ENCODE data around the gene ZNF91. TPM values are rescaled to one million over a fixed set of nuclear protein-coding genes. Genes with fewer than 3 reads are reported as not detected.
A peak's percentile ranks its signal among the peaks of the same experiment; 100 is the strongest.

The ZNF91 gene
- total RNA-seq, 1 donor from 2014 or later, result 149 TPM

DNA sequence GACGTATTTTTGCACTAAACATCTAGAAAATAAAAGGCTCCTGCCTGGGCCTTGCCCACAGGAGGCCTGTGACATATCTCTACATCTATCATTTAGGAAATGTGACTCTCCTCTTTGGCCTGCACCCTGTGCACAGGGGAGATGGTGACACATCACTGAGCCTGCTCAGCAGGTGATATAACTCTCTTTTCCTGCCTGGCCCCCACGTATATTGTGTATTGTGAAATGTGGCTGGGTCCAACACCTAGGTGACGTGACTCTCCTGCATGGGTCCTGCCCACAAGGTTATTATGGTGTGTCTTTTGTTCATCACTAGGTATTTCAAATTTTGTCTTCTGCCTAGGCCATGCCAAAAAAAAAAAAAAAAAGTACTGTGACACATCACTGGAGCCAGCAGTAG is 83.7 kb downstream of the ZNF91 start:
- no peaks in the 10 kb centered on the region for H3K4me1 Mint-ChIP-seq (ENCODE audit: low read depth)
- DNase-seq (ENCODE audit: low spot score, unreplicated experiment), result no peak
- no peak overlapping the region for H3K4me3 Mint-ChIP-seq (ENCODE audit: low read depth)
- no peak overlapping the region for H3K27ac Mint-ChIP-seq
- H3K36me3 Mint-ChIP-seq (ENCODE audit: insufficient read depth), result peaks cover 5% of the 10 kb centered on the region
- peaks cover 9% of the 10 kb centered on the region for H3K9me3 Mint-ChIP-seq (ENCODE audit: low read depth)
- TF ChIP-seq, protein P1, sequence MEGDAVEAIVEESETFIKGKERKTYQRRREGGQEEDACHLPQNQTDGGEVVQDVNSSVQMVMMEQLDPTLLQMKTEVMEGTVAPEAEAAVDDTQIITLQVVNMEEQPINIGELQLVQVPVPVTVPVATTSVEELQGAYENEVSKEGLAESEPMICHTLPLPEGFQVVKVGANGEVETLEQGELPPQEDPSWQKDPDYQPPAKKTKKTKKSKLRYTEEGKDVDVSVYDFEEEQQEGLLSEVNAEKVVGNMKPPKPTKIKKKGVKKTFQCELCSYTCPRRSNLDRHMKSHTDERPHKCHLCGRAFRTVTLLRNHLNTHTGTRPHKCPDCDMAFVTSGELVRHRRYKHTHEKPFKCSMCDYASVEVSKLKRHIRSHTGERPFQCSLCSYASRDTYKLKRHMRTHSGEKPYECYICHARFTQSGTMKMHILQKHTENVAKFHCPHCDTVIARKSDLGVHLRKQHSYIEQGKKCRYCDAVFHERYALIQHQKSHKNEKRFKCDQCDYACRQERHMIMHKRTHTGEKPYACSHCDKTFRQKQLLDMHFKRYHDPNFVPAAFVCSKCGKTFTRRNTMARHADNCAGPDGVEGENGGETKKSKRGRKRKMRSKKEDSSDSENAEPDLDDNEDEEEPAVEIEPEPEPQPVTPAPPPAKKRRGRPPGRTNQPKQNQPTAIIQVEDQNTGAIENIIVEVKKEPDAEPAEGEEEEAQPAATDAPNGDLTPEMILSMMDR (IDR thresholded peaks at IDR 0.05; ENCODE audit: unreplicated experiment), result no peak
- no peaks in the 10 kb centered on the region for H3K27me3 Mint-ChIP-seq

DNA sequence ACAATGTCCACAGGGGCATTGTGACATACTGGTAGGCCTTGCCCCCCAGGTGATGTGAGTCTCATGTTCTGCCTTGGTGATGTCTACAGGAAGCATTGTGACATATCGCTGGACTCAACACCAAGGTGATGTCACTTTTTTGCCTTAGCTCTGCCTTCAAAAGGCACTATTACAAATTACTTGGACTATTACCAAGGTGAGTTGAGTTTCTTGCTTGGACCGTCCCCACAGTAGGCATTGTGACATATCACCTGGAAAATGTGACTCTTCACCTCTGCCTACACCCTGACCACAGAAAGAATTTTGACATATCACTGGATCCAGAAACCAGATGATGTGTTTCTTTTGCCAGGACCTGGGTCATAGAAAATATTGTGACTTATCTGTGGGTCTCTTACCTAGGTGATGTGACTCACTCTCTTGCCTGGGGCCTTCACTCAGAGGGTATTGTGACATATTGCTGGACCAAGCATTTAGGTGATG is 84.5 kb downstream of the ZNF91 start:
- TF ChIP-seq, protein P1 (IDR thresholded peaks at IDR 0.05; ENCODE audit: unreplicated experiment), result no peak
- no peak for DNase-seq (ENCODE audit: low spot score, unreplicated experiment)
- no peak overlapping the region for H3K4me3 Mint-ChIP-seq (ENCODE audit: low read depth)
- H3K4me1 Mint-ChIP-seq (ENCODE audit: low read depth), result no peaks in the 10 kb centered on the region
- no peaks in the 10 kb centered on the region for H3K27me3 Mint-ChIP-seq
- peaks cover 7% of the 10 kb centered on the region for H3K36me3 Mint-ChIP-seq (ENCODE audit: insufficient read depth)
- H3K27ac Mint-ChIP-seq, result no peak overlapping the region
- H3K9me3 Mint-ChIP-seq (ENCODE audit: low read depth), result peaks cover 9% of the 10 kb centered on the region

DNA sequence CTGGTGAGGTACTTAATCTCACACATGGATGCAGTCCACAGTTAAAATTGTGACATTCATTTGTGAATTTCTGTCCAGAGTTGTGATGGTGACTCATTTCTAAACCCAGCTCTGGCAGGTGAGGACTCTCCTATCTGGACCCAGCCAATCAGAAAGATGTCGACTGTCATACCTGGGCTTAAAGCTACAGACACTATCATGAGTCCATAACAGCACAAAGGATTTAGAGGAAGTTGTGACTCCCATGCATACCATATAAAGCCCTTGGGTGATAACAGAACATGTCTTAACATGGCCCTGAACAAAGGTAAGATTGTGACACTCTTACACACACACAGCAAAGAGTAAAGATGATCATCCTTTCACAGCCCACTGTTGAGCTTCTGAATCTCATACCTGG is 85.3 kb downstream of the ZNF91 start:
- no peaks in the 10 kb centered on the region for H3K4me1 Mint-ChIP-seq (ENCODE audit: low read depth)
- TF ChIP-seq, protein P1 (IDR thresholded peaks at IDR 0.05; ENCODE audit: unreplicated experiment), result no peak
- H3K27ac Mint-ChIP-seq, result no peak overlapping the region
- no peak for DNase-seq (ENCODE audit: low spot score, unreplicated experiment)
- no peaks in the 10 kb centered on the region for H3K27me3 Mint-ChIP-seq
- peaks cover 9% of the 10 kb centered on the region for H3K9me3 Mint-ChIP-seq (ENCODE audit: low read depth)
- H3K36me3 Mint-ChIP-seq (ENCODE audit: insufficient read depth), result peaks cover 7% of the 10 kb centered on the region
- no peak overlapping the region for H3K4me3 Mint-ChIP-seq (ENCODE audit: low read depth)

GRCh38 chr19:23305555-23305954 is 89.7 kb downstream of the ZNF91 start:
- DNase-seq (ENCODE audit: low spot score, unreplicated experiment), result no peak
- TF ChIP-seq, protein P1 (IDR thresholded peaks at IDR 0.05; ENCODE audit: unreplicated experiment), result peak; percentile 14
- Mint-ChIP-seq H3K27me3 (no peaks in the 10 kb centered on the region), H3K36me3 (ENCODE audit: insufficient read depth) (peaks cover 7% of the 10 kb centered on the region), H3K9me3 (ENCODE audit: low read depth) (peaks cover 21% of the 10 kb centered on the region), H3K4me3 (ENCODE audit: low read depth) (no peak overlapping the region), H3K4me1 (ENCODE audit: low read depth) (no peaks in the 10 kb centered on the region), H3K27ac (no peak overlapping the region)

GRCh38 chr19:23304238-23304637 is 91.0 kb downstream of the ZNF91 start:
- Mint-ChIP-seq H3K27ac (no peak overlapping the region), H3K4me1 (ENCODE audit: low read depth) (no peaks in the 10 kb centered on the region), H3K4me3 (ENCODE audit: low read depth) (no peak overlapping the region), H3K9me3 (ENCODE audit: low read depth) (peaks cover 30% of the 10 kb centered on the region), H3K36me3 (ENCODE audit: insufficient read depth) (peaks cover 7% of the 10 kb centered on the region), H3K27me3 (no peaks in the 10 kb centered on the region)
- no peak for DNase-seq (ENCODE audit: low spot score, unreplicated experiment)
- TF ChIP-seq, protein P1 (IDR thresholded peaks at IDR 0.05; ENCODE audit: unreplicated experiment), result no peak
